NT2/D1 (cell line): ENCODE results near the gene RNASEH2C.

Experiments used
- DNase-seq: peaks from one replicate; pipeline ENCODE4 v3.0.0-alpha.2; 2011; ENCODE audit warnings: low read depth, low spot score
- H3K27me3 ChIP-seq: 2 replicates; pipeline ENCODE4 v1.6.0; 2011; ENCODE audit warnings: mild to moderate bottlenecking; ENCODE audit not compliant: insufficient read length, insufficient read depth
- H3K36me3 ChIP-seq: 2 replicates; pipeline ENCODE4 v1.6.1; 2011; ENCODE audit warnings: mild to moderate bottlenecking, low read length, mixed read lengths; ENCODE audit not compliant: insufficient read depth, insufficient read length
- H3K4me1 ChIP-seq: 2 replicates; pipeline ENCODE4 v1.5.1; 2011; ENCODE audit not compliant: insufficient read depth, insufficient read length
- H3K4me3 ChIP-seq: 2 replicates; pipeline ENCODE4 v1.5.1; 2011; ENCODE audit warnings: low read depth; ENCODE audit not compliant: insufficient read length
- H3K9ac ChIP-seq: 2 replicates; pipeline ENCODE4 v1.6.0; 2011; ENCODE audit warnings: low read depth; ENCODE audit not compliant: insufficient read length
- H3K9me3 ChIP-seq: 2 replicates; pipeline ENCODE4 v1.5.1; 2011; ENCODE audit warnings: mild to moderate bottlenecking, low read length; ENCODE audit not compliant: insufficient read depth
- SUZ12 ChIP-seq: IDR thresholded peaks from 2 replicates; pipeline ENCODE4 v1.6.1; 2011; ENCODE audit not compliant: insufficient read length, insufficient read depth; ENCODE audit errors: extremely low read depth
- YY1 ChIP-seq: IDR thresholded peaks from 2 replicates; pipeline ENCODE4 v1.6.1; 2011; ENCODE audit not compliant: insufficient read length, insufficient read depth
- ZNF274 ChIP-seq: IDR thresholded peaks from 2 replicates; pipeline ENCODE4 v1.6.1; 2011; ENCODE audit warnings: mild to moderate bottlenecking, low read depth, low read length

RNASEH2C gene

DNA sequence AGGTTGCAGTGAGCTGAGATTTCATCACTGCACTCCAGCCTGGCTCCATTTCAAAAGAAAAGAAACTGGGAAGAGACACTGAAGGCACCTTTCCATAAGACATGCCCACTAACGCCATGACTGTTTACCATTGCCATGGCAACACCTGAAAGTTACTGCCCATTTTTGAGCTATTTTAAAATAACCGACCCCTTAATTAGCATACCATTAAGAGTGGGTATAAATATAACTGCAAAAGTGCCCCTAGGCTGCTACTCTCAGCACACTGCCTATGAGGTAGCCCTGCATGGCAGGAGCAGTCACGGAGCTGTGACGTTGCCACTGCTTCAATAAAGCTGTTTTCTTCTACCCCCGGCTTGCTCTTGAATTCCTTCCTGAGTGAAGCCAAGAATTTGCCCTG, 9.9 kb upstream of the RNASEH2C start:
- no peak for DNase-seq
- TF ChIP-seq YY1 (no peak), ZNF274 (no peak), SUZ12 (no peak)

DNA sequence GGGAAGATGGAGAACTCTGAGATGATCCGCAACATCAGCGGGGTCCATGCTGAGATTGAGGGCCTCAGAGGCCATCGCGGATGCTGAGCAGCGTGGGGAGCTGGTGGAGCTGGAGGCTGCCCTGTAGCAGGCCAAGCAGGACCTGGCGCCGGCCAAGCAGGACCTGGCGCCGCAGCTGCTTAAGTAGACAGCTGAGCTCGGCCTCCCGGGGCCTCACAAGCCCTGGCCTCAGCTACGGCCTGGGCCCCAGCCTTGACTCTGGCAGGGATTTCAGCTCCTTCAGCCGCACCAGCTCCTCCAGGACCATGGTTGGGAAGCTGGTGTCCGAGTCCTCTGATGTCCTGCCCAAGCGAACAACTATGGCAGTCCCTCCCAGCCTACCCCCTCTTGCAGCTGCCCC, 7.3 kb upstream of the RNASEH2C start:
- Histone ChIP-seq H3K36me3 (no peaks in the 10 kb centered on the region), H3K4me3 (no peak overlapping the region), H3K9me3 (0 out of 2 replicates have a peak, but pooled peaks cover 6% of the 10 kb centered on the region), H3K9ac (no peak overlapping the region), H3K27me3 (no peaks in the 10 kb centered on the region), H3K4me1 (no peaks in the 10 kb centered on the region)
- no peak for TF ChIP-seq ZNF274
- no peak for TF ChIP-seq SUZ12
- TF ChIP-seq YY1, result no peak
- no peak for DNase-seq

More for the DNA sequence above, 9.9 kb upstream of the RNASEH2C start:
- Histone ChIP-seq H3K36me3 (no peaks in the 10 kb centered on the region), H3K4me3 (no peak overlapping the region), H3K27me3 (no peaks in the 10 kb centered on the region), H3K4me1 (no peaks in the 10 kb centered on the region), H3K9ac (no peak overlapping the region), H3K9me3 (peaks cover 9% of the 10 kb centered on the region; the same call in 1 of the 2 replicates)

DNA sequence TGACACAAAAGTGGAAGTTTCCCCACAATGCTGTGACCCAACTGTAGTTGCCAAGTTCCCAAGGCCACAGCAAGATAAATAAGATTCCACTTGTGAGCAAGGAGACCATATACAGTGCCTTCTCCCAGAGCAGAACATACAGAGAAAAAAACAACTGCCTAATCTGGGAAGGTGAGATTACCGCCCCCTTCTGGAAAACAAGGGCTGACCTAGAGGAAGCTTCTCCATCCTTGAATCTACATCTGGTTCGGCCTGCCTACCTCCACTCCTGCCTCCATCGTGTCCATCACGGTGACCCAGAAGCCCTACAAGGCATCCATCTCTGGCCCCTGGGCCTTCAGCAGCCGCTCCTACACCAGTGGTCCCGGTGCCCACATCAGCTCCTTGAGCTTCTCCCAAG, 6.1 kb upstream of the RNASEH2C start:
- Histone ChIP-seq H3K4me3 (no peak overlapping the region), H3K9me3 (no peaks in the 10 kb centered on the region), H3K36me3 (no peaks in the 10 kb centered on the region), H3K27me3 (no peaks in the 10 kb centered on the region), H3K9ac (no peak overlapping the region), H3K4me1 (no peaks in the 10 kb centered on the region)
- TF ChIP-seq ZNF274, result no peak
- TF ChIP-seq YY1, result no peak
- TF ChIP-seq SUZ12, result no peak
- DNase-seq, result no peak

DNA sequence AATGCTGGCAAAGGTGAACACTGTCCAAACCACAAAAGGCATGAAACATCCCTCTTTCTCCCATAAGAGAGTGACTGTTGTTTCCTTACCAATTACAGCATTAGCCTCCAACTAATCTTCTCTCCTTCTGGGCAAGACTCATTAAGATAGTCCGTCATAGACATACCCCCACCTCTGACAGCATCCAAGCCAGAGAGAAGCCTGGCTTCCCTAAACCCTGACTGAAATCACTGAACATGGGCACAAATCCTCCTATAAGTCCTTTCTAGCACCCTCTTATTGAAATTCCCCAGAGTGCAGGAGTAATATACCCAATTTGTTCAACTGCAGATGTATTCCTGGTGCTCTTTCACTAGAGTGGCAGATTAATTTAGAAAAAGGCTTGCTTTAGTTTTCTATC, 1.7 kb upstream of the RNASEH2C start:
- Histone ChIP-seq H3K4me3 (no peak overlapping the region), H3K9ac (no peak overlapping the region), H3K4me1 (peaks cover 8% of the 10 kb centered on the region), H3K9me3 (no peaks in the 10 kb centered on the region), H3K27me3 (no peaks in the 10 kb centered on the region), H3K36me3 (peaks cover 28% of the 10 kb centered on the region)
- TF ChIP-seq YY1 (no peak), SUZ12 (no peak), ZNF274 (no peak)
- no peak for DNase-seq

DNA sequence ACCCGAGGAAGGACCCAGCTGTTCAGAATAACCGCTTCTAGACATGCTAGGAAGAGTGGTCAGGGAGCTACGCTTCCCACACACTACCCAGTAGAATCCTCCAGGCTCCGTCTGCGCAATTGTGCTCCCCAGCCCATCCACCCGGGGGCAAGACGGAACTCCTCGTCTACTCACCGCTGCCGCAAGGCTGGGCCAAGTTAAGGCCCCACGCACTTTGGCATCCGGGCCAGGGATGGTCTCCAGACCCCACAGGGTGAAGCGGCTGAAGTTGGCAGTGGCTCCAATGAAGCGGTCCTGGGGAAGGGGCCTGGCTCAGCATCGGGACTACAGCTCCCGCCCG, 757 bp downstream of the RNASEH2C start:
- Histone ChIP-seq H3K27me3 (no peaks in the 10 kb centered on the region), H3K4me3 (peak overlapping the region; percentile 98), H3K4me1 (peaks cover 8% of the 10 kb centered on the region), H3K9ac (peak overlapping the region; percentile 99), H3K9me3 (no peaks in the 10 kb centered on the region), H3K36me3 (peaks cover 51% of the 10 kb centered on the region)
- no peak for DNase-seq
- TF ChIP-seq ZNF274, result no peak
- no peak for TF ChIP-seq YY1
- no peak for TF ChIP-seq SUZ12

DNA sequence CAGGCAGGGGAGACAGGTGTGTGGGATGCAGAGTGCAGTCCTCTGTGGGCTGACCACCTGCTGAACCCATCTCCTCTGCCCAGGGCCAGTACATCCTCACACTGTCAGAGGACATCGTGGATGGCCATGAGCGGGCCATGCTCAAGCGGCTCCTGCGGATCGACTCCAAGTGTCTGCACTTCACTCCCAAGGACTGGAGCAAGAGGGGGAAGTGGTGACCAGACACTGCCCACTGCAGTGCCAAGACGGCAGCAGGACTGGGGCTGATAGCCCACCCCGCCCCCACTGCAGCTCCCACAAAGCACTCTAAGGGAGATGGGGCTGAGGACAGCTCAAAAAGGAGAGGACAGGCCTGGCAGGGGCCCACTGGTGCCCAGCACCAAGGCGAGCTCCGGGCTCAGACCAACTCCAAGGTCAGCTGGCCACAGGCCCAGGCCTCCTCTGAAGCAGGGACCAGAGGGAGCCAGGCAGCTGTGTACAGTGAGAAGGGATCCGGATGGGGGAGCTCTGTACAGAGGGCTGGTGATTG, 1.6 kb downstream of the RNASEH2C start:
- H3K9ac ChIP-seq, result peak overlapping the region; percentile 99
- TF ChIP-seq YY1 (no peak), ZNF274 (no peak), SUZ12 (no peak)

DNA sequence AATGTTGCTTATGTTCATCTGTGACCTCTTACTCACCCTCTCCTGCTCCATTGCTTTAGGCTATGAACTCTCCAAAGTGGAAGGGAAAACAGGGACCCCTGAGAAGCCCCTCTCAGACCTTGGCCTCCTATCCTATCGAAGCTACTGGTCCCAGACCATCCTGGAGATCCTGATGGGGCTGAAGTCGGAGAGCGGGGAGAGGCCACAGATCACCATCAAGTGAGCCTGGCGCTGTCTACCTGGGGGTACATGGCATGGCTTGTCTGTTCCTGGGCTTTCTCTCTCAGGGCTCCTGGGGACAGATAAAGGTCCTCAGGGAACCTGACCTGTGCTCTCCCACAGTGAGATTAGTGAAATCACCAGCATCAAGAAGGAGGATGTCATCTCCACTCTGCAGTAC, 2.1 kb downstream of the RNASEH2C start:
- Histone ChIP-seq H3K4me1 (peaks cover 8% of the 10 kb centered on the region), H3K9me3 (no peaks in the 10 kb centered on the region), H3K9ac (no peak overlapping the region), H3K36me3 (peaks cover 64% of the 10 kb centered on the region), H3K27me3 (no peaks in the 10 kb centered on the region), H3K4me3 (no peak overlapping the region)
- no peak for TF ChIP-seq ZNF274
- TF ChIP-seq SUZ12, result no peak
- TF ChIP-seq YY1, result no peak
- no peak for DNase-seq

More for the DNA sequence above, 1.6 kb downstream of the RNASEH2C start:
- H3K4me3 ChIP-seq, result peak overlapping the region; percentile 98
- H3K27me3 ChIP-seq, result no peaks in the 10 kb centered on the region
- DNase-seq, result no peak
- no peaks in the 10 kb centered on the region for H3K9me3 ChIP-seq
- peaks cover 59% of the 10 kb centered on the region for H3K36me3 ChIP-seq
- H3K4me1 ChIP-seq, result peaks cover 8% of the 10 kb centered on the region

DNA sequence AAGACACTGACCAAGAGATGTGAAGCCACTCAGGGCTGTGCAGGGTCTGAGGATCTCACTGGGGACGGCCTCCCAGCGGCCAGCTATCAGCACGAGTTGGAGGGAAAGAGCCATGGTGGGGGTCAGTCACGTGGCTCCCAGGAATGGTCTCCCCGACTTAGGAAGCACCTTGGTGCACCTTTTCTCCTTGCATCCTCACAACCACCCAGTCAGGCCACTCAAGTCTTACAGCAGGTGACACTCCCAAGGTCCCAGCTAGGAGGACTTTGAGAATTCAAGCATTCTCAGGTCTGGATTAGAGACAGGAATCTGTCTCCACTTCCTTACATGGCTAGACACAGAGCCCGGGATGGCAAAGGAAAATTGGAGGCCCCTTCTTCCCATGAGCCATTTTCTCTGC, 2.7 kb downstream of the RNASEH2C start:
- H3K27me3 ChIP-seq, result no peaks in the 10 kb centered on the region
- H3K9me3 ChIP-seq, result no peaks in the 10 kb centered on the region
- H3K36me3 ChIP-seq, result peaks cover 70% of the 10 kb centered on the region
- TF ChIP-seq YY1, result no peak
- no peak for TF ChIP-seq ZNF274
- TF ChIP-seq SUZ12, result no peak
- peaks cover 10% of the 10 kb centered on the region for H3K4me1 ChIP-seq
- no peak overlapping the region for H3K9ac ChIP-seq
- DNase-seq, result no peak
- no peak overlapping the region for H3K4me3 ChIP-seq
